ENCODE measurements around the gene NTMT1. TPM values are rescaled to one million over a fixed set of nuclear protein-coding genes. Genes with fewer than 3 reads are reported as not detected.

Gene NTMT1
- total and polyA plus RNA-seq, 9 of the 15 experiments (the other 6 are each of a cell fraction or from before 2014, with no cell fraction given), result 42.1 to 116 (median 74.7) TPM

- no peak for TF ChIP-seq SMAD3 (CRISPR knock-in tag; conservative IDR thresholded peaks at IDR 0.05)
- TF ChIP-seq NCOR1 (IDR thresholded peaks at IDR 0.05), result no peak
- TF ChIP-seq FOSL1 (tag; conservative IDR thresholded peaks at IDR 0.05), result no peak
- TF ChIP-seq SP2 (IDR thresholded peaks at IDR 0.05; ENCODE audit: extremely low read depth, low read depth, low read length, poor library complexity, severe bottlenecking), result no peak
- TF ChIP-seq SIRT6 (IDR thresholded peaks at IDR 0.05; ENCODE audit: low read depth, low read length), result no peak
- no peak for TF ChIP-seq MBD1 (CRISPR knock-in tag; IDR thresholded peaks at IDR 0.05)
- no peak for TF ChIP-seq PTTG1 (tag; IDR thresholded peaks at IDR 0.05; ENCODE audit: low read depth)
- no peak for TF ChIP-seq RBM34 (IDR thresholded peaks at IDR 0.05; ENCODE audit: borderline replicate concordance, insufficient read depth, low read length)
- TF ChIP-seq DIDO1 (tag; IDR thresholded peaks at IDR 0.05; ENCODE audit: low read depth), result no peak
- TF ChIP-seq RNF2 (IDR thresholded peaks at IDR 0.05), result no peak
Observed at GRCh38 chr9:129671519-129671918, 45.6 kb downstream of the NTMT1 start (continued).

- Histone ChIP-seq H4K20me1 (replicated peaks; ENCODE audit: control insufficient read depth, insufficient read depth, low read length) (peaks cover 27% of the 10 kb centered on the region; the same call in 1 of the 2 replicates), H2AFZ (ENCODE audit: low read depth, low read length) (no peak overlapping the region), H3K27ac (ENCODE audit: extremely low read depth, low read depth, low read length) (no peak overlapping the region), H3K36me3 (ENCODE audit: control insufficient read depth, insufficient read depth, low read length) (no peaks in the 10 kb centered on the region; the same call in 2 of the 3 replicates), H3K9ac (ENCODE audit: insufficient read depth in 1 of 2, low read depth in 2 of 2, low read length in 2 of 2) (no peak overlapping the region), H3K27me3 (ENCODE audit: control insufficient read depth in 2 of 2, insufficient read depth in 2 of 2, low read length in 2 of 2) (peaks cover 39 to 75% of the 10 kb centered on the region in 2 experiments), H3K79me2 (ENCODE audit: control insufficient read depth, insufficient read depth, low read length) (no peaks in the 10 kb centered on the region), H3K4me2 (ENCODE audit: insufficient read depth, low read length) (no peak overlapping the region), H3K4me1 (replicated peaks in 1 of 2; ENCODE audit: control insufficient read depth in 2 of 2, insufficient read depth in 2 of 2, low read length in 2 of 2) (peaks cover 0 to 34% of the 10 kb centered on the region in 2 experiments; a peak in 2 of 5 replicates), H3K9me3 (replicated peaks; ENCODE audit: control insufficient read depth, insufficient read depth, low read depth, low read length) (peaks cover 2% of the 10 kb centered on the region; the same call in 1 of the 2 replicates), H3K9me1 (ENCODE audit: control insufficient read depth, insufficient read depth, low read length) (peaks cover 3% of the 10 kb centered on the region), H3K4me3 (no peak overlapping the region)
- ATAC-seq (no peak), DNase-seq (ENCODE audit: extremely low read depth in 1 of 4, low spot score in 3 of 4) (no peak), FAIRE-seq (no peak)
- peak; percentile 99 for TF ChIP-seq ZNF24 (IDR thresholded peaks at IDR 0.05)
- no peak for TF ChIP-seq JUND (IDR thresholded peaks at IDR 0.05; ENCODE audit: borderline replicate concordance, low read depth, low read length)
- no peak for TF ChIP-seq JUND (tag; IDR thresholded peaks at IDR 0.05; ENCODE audit: borderline replicate concordance, low read depth, low read length)
- intact Hi-C loops (cut with micrococcal nuclease) (loop anchor here (10.0 kb wide), 1 partner anchor 978 kb away; no protein-coding TSS in a partner anchor), in situ Hi-C loops (cut with MboI) (loop anchor here (5.0 to 25.0 kb wide), 4 partner anchors 665 to 1458 kb away; partner anchors contain the start of genes COQ4 and TRUB2)
- ChIA-PET POLR2A (interaction anchor here (0.6 to 1.8 kb wide), 6 partner anchors 11 to 1465 kb away, joined by 3 to 5 read pairs (median 4); no protein-coding TSS in a partner anchor), CTCF (ENCODE audit: low intra/inter-chr PET ratio) (no interaction called here)
- BruUV-seq (replicated peaks), result no TSS peak
- 34% methylated on average over 8 of the region's 8 CpGs for WGBS (ENCODE audit: insufficient coverage, low coverage, missing lambda C conversion rate)
Observed at GRCh38 chr9:129672702-129673101, 46.7 kb downstream of the NTMT1 start.

All from K562 (cell line).